Measurements from ENCODE around the gene KL. TPM values are rescaled to one million over a fixed set of nuclear protein-coding genes. Genes with fewer than 3 reads are reported as not detected.

The KL gene
- total and polyA plus RNA-seq, 10 of the 15 experiments (the other 5 are each of a cell fraction or from before 2014, with no cell fraction given) = 0.08 to 2.1 (median 1.4) TPM

DNA sequence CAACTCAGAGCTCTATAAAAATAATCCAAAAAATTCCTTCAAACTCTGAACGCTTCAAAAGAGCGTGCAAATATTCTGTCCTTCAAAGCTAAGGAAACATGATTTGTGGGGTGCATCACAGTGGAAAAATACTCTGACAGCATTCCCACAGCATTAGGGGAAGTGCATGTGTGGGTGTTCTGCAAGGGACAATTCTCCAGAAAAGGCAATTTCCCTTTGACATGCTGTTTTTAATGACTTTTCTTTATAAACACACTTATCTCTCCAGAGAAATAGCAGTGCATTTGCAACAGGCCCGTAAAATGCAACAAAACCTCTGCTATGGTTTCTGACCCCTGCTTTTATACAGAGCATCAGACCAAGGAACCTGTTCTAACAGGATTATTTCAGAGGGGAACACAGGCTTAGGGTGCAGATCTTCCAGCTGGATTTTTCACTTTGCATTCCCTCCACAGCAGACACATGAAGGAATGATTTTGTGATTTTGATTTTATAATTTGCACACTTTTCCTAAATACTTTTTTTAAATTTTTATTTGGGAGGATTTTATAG, 42.6 kb downstream of the KL start:
- BruUV-seq (replicated peaks) = no TSS peak
- FAIRE-seq = no peak
- Histone ChIP-seq H3K27me3 (replicated peaks in 1 of 2; ENCODE audit: control insufficient read depth in 2 of 2, insufficient read depth in 2 of 2, low read length in 1 of 2) (no peaks in the 10 kb centered on the region), H3K9me3 (replicated peaks; ENCODE audit: control insufficient read depth, insufficient read depth, low read length) (no peaks in the 10 kb centered on the region; the same call in 2 of the 3 replicates), H3K4me3 (no peak overlapping the region), H2AFZ (ENCODE audit: control insufficient read depth, low read depth, low read length) (no peak overlapping the region), H3K36me3 (ENCODE audit: control insufficient read depth in 2 of 2, insufficient read depth in 2 of 2, low read length in 1 of 2) (no peaks in the 10 kb centered on the region), H3K4me1 (ENCODE audit: control insufficient read depth, insufficient read depth, low read length) (no peaks in the 10 kb centered on the region; the same call in 1 of the 2 replicates), H3K9ac (ENCODE audit: control insufficient read depth, insufficient read depth, low read length) (no peak overlapping the region), H3K27ac (ENCODE audit: control insufficient read depth, insufficient read depth) (no peak overlapping the region), H3K4me2 (ENCODE audit: control insufficient read depth, insufficient read depth) (no peak overlapping the region), H3K79me2 (ENCODE audit: control insufficient read depth, insufficient read depth, low read length) (no peaks in the 10 kb centered on the region), H4K20me1 (ENCODE audit: control insufficient read depth, insufficient read depth) (no peaks in the 10 kb centered on the region)
- DNase-seq (ENCODE audit: low read depth, low spot score) = no peak
- intact Hi-C loops (cut with micrococcal nuclease; ENCODE audit: unreplicated experiment) (no loop called here), in situ Hi-C loops (cut with MboI) (no loop called here)
- WGBS (ENCODE audit: insufficient coverage, insufficient replicate concordance, low lambda C conversion rate, missing lambda C conversion rate) = 84% methylated on average over 3 of the region's 3 CpGs
- POLR2A ChIA-PET = no interaction called here
- CTCF ChIA-PET = no interaction called here
- RAD21 ChIA-PET (ENCODE audit: unreplicated experiment) = no interaction called here
- no peak for ATAC-seq
- SMC1A ChIA-PET (ENCODE audit: uncharacterized antibody, unreplicated experiment) = interaction anchor here (0.6 kb wide), 1 partner anchor 110 kb away, joined by 3 read pairs; no protein-coding TSS in a partner anchor
- TF ChIP-seq IRF4 (IDR thresholded peaks at IDR 0.05; ENCODE audit: low read depth, low read length) = no peak
- no peak for TF ChIP-seq ZBTB11 (CRISPR knock-in tag; IDR thresholded peaks at IDR 0.05)
- TF ChIP-seq ZZZ3 (IDR thresholded peaks at IDR 0.05; ENCODE audit: control insufficient read depth, insufficient read length, low read depth) = no peak
- TF ChIP-seq BRCA1 (IDR thresholded peaks at IDR 0.05; ENCODE audit: low read depth, low read length) = no peak
- TF ChIP-seq ZBTB40 (IDR thresholded peaks at IDR 0.05; ENCODE audit: borderline replicate concordance) = no peak
- no peak for TF ChIP-seq SIX5 (IDR thresholded peaks at IDR 0.05; ENCODE audit: low read depth, low read length, severe bottlenecking)
- no peak for TF ChIP-seq PRDM15 (CRISPR knock-in tag; IDR thresholded peaks at IDR 0.05)
- TF ChIP-seq ZNF207 (IDR thresholded peaks at IDR 0.05; ENCODE audit: borderline replicate concordance) = no peak
- no peak for TF ChIP-seq POLR2AphosphoS5 (IDR thresholded peaks at IDR 0.05; ENCODE audit: low read length)
- TF ChIP-seq KDM1A (IDR thresholded peaks at IDR 0.05; ENCODE audit: borderline replicate concordance) = no peak
- TF ChIP-seq KAT2A (conservative IDR thresholded peaks at IDR 0.05; ENCODE audit: control insufficient read depth, low read depth, low read length) = no peak

Measured in GM12878 (cell line).